Testis (tissue), 3 donors: Measurements from ENCODE around the gene HGS. TPM values are rescaled to one million over a fixed set of nuclear protein-coding genes. Genes with fewer than 3 reads are reported as not detected.

ENCODE experiments used
- DNase-seq: peaks from one replicate; pipeline ENCODE4 v3.0.0-alpha.2; 2019
- H3K27ac ChIP-seq, 2 donors: fragments of 200-600 bp; sonication (generic); one replicate each; pipeline ENCODE4 v1.5.1; 2019
- H3K27me3 ChIP-seq: fragments of 200-600 bp; sonication (generic); one replicate; pipeline ENCODE4 v1.5.1; 2019
- H3K36me3 ChIP-seq: fragments of 200-600 bp; sonication (generic); one replicate; pipeline ENCODE4 v1.5.1; 2017; ENCODE audit warnings: low read depth; ENCODE audit errors: missing control alignments
- H3K4me1 ChIP-seq: fragments of 200-600 bp; sonication (generic); one replicate; pipeline ENCODE4 v1.5.1; 2019
- H3K4me3 ChIP-seq, 2 donors: fragments of 200-600 bp; sonication (generic); one replicate each; pipeline ENCODE4 v1.5.1; 2017 to 2019
- H3K9me3 ChIP-seq: fragments of 200-600 bp; sonication (generic); one replicate; pipeline ENCODE4 v1.5.1; 2017
- POLR2A ChIP-seq: fragments of 450-650 bp; IDR thresholded peaks from one replicate; pipeline ENCODE4 v1.6.1; 2017; ENCODE audit warnings: antibody characterized with exemption, mild to moderate bottlenecking, moderate library complexity
- WGBS, 2 donors: methylation state at CpG; one replicate each; pipeline ENCODE4 v1.1.5; 2018; 5-methylcytosine and 5-hydroxymethylcytosine counted together
- intact Hi-C: fragments of 100-400 bp; cut with DNase I; formaldehyde crosslinking; loops from one replicate; pipeline ENCODE4 v1.15.1; 2023; ENCODE audit warnings: low total_unique reads
- polyA plus RNA-seq: library from polyadenylated mRNA; stranded (reverse); fragments of 350-450 nt; fragmentation: Illumina TruSeq; extraction: RNeasy Lipid Tissue Mini Kit (QIAGEN cat#74804); gene quantifications from one replicate; pipeline ENCODE4 v1.2.3, GENCODE V29; 2014; ENCODE audit warnings: low read depth, low replicate concordance; ENCODE audit not compliant: insufficient read depth
- total RNA-seq, 2 donors: library from RNA; depleted of rRNA; stranded (reverse); fragments of >200 nt; gene quantifications; one replicate each; pipeline ENCODE4 v1.2.3, GENCODE V29; 2016
- TF ChIP-seq, protein P1 (sequence below), 3 experiments: fragments of 450-650 bp in 2 of 3; fragments of 200-600 bp in 1 of 3; sonication (generic) in 1 of 3; IDR thresholded peaks; one replicate each; pipeline ENCODE4 v1.5.1; 2016 to 2019; ENCODE audit warnings: antibody characterized with exemption in 3 of 3, mild to moderate bottlenecking in 2 of 3, moderate library complexity in 1 of 3

The HGS gene
- total and polyA plus RNA-seq, 3 donors from 2014 or later, result 154 to 182 (median 160) TPM

DNA sequence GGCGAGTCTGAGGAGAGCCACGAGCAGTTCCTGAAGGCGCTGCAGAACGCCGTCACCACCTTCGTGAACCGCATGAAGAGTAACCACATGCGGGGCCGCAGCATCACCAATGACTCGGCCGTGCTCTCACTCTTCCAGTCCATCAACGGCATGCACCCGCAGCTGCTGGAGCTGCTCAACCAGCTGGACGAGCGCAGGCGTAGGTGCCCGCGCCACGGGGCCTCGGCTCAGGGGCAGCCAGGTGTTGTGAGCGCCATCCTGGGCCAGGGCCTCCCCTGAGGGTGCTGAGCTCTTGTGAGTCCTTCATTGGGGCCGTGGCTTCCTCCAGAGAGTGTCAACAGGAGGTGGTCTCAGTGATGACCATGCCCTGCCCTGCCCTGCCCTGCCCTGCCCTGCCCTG, 12.0 kb downstream of the HGS start:
- TF ChIP-seq, protein P1, sequence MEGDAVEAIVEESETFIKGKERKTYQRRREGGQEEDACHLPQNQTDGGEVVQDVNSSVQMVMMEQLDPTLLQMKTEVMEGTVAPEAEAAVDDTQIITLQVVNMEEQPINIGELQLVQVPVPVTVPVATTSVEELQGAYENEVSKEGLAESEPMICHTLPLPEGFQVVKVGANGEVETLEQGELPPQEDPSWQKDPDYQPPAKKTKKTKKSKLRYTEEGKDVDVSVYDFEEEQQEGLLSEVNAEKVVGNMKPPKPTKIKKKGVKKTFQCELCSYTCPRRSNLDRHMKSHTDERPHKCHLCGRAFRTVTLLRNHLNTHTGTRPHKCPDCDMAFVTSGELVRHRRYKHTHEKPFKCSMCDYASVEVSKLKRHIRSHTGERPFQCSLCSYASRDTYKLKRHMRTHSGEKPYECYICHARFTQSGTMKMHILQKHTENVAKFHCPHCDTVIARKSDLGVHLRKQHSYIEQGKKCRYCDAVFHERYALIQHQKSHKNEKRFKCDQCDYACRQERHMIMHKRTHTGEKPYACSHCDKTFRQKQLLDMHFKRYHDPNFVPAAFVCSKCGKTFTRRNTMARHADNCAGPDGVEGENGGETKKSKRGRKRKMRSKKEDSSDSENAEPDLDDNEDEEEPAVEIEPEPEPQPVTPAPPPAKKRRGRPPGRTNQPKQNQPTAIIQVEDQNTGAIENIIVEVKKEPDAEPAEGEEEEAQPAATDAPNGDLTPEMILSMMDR (IDR thresholded peaks at IDR 0.05), result no peak
- H3K4me1 ChIP-seq, result no peaks in the 10 kb centered on the region
- no peak overlapping the region for H3K4me3 ChIP-seq
- H3K27ac ChIP-seq, result no peak overlapping the region
- DNase-seq, result no peak
- H3K27me3 ChIP-seq, result no peaks in the 10 kb centered on the region
- H3K36me3 ChIP-seq, result no peaks in the 10 kb centered on the region
- no peaks in the 10 kb centered on the region for H3K9me3 ChIP-seq
- 94 to 96% methylated on average over 9 to 20 of the region's 22 CpGs for WGBS, 2 donors
- intact Hi-C loops, result no loop called here

DNA sequence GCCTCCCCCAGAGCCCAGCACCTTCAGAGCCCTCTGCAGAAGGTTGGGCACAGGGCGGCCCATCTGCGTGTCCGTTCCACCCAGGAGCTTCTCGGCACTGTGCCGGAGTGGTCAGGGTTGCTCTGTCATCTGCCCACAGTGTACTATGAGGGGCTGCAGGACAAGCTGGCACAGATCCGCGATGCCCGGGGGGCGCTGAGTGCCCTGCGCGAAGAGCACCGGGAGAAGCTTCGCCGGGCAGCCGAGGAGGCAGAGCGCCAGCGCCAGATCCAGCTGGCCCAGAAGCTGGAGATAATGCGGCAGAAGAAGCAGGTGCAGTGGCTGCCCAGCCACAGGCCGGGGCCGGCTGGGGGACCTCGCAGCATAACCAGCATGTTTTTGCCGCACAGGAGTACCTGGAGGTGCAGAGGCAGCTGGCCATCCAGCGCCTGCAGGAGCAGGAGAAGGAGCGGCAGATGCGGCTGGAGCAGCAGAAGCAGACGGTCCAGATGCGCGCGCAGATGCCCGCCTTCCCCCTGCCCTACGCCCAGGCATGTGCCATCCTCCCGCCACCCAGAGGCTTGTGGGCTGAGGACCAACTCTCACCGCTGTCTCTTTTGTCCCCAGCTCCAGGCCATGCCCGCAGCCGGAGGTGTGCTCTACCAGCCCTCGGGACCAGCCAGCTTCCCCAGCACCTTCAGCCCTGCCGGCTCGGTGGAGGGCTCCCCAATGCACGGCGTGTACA, 12.6 kb downstream of the HGS start:
- no peaks in the 10 kb centered on the region for H3K36me3 ChIP-seq
- TF ChIP-seq POLR2A, result no peak
- TF ChIP-seq, protein P1 (IDR thresholded peaks at IDR 0.05), result no peak
- no peaks in the 10 kb centered on the region for H3K9me3 ChIP-seq
- H3K27ac ChIP-seq, result no peak overlapping the region
- intact Hi-C loops, result no loop called here
- no peaks in the 10 kb centered on the region for H3K27me3 ChIP-seq
- H3K4me1 ChIP-seq, result peaks cover 3% of the 10 kb centered on the region
- WGBS, 2 donors, result 90 to 91% methylated on average over 23 to 40 of the region's 40 CpGs
- DNase-seq, result no peak
- no peak overlapping the region for H3K4me3 ChIP-seq

DNA sequence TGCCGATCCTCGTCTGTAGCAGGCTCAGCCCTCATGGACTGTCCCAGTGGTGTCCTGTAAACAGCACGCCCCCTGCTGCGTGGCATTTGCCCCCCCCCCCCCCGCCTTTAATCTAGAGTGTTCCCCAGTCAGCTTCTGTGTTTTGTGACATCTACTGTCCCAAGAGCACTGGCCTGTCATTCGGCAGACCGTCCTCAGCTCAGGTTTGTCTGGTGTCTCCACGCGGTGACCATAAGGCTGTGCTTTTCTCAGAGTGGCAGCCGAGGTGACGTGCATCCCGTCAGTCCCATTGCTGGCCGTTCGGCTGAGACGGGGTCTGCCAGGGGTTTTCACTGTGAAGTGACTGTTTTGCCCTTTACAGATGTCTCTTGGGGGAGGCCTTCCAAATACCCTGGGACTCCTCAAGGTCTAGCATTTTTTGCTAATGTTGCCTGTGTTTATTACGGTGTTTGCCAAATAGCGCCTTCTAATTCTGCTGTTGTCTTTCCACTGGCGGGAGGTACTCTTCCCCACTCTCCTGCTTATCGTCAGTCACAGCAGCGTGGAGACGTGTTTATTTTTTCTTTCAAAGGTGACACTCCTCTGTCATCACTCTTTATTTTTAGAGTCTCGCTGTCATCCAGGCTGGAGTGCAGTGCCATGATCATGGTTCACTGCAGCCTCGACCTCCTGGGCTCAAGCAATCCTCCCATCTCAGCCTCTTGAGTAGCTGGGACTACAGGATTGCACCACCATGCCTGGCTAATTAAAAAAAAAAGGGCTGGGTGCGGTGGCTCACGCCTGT, 13.6 kb downstream of the HGS start:
- H3K27ac ChIP-seq, result no peak overlapping the region
- no peaks in the 10 kb centered on the region for H3K36me3 ChIP-seq
- peaks cover 13% of the 10 kb centered on the region for H3K4me1 ChIP-seq
- intact Hi-C loops, result no loop called here
- no peaks in the 10 kb centered on the region for H3K9me3 ChIP-seq
- no peak for TF ChIP-seq POLR2A
- TF ChIP-seq, protein P1 (IDR thresholded peaks at IDR 0.05), result no peak
- no peaks in the 10 kb centered on the region for H3K27me3 ChIP-seq
- no peak for DNase-seq
- 85 to 89% methylated on average over 15 to 25 of the region's 25 CpGs for WGBS, 2 donors
- H3K4me3 ChIP-seq, result no peak overlapping the region

DNA sequence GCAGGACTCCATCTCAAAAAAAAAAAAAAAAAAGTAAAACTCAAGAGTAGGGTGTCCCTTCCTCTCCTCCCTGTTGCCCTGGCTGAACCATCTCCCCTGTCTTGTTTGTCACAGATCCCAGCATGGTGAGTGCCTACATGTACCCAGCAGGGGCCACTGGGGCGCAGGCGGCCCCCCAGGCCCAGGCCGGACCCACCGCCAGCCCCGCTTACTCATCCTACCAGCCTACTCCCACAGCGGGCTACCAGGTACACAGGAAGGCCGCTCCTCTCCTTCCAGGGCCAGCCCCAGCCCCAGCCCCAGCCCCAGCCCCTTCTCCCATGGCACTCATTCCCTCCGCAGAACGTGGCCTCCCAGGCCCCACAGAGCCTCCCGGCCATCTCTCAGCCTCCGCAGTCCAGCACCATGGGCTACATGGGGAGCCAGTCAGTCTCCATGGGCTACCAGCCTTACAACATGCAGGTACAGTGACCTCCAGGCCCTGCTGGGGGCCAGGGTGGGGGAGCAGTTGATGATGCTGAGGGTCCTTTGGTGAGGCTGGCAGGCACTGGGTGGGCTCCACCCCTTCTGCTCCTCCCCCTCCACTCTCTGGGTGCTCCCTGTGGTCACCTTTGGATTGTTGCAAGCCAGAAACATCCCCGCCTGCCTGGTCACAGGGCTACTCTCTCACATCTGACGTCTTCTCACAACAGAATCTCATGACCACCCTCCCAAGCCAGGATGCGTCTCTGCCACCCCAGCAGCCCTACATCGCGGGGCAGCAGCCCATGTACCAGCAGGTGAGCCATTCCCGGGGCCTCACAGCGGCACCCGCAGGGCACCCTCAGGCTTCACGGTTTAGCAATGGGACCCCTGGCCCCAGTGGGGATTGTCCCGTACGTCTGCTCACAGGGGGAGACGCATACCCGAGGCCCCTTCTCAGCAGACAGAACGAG, 16.8 kb downstream of the HGS start:
- intact Hi-C loops, result no loop called here
- Histone ChIP-seq H3K9me3 (no peaks in the 10 kb centered on the region), H3K27ac (no peak overlapping the region), H3K36me3 (no peaks in the 10 kb centered on the region), H3K27me3 (no peaks in the 10 kb centered on the region), H3K4me1 (peaks cover 23% of the 10 kb centered on the region), H3K4me3 (no peak overlapping the region)
- 87 to 88% methylated on average over 23 to 25 of the region's 25 CpGs for WGBS, 2 donors
- TF ChIP-seq POLR2A, result no peak
- TF ChIP-seq, protein P1 (IDR thresholded peaks at IDR 0.05), result no peak
- no peak for DNase-seq
